OCI-M2 (cell line): ENCODE results near the gene CCDC154.

Experiments used
- DNase-seq: peaks from one replicate; lab custom pipeline; 2025; ENCODE audit not compliant: unreplicated experiment; lab: John Stamatoyannopoulos, UW

The CCDC154 gene

DNA sequence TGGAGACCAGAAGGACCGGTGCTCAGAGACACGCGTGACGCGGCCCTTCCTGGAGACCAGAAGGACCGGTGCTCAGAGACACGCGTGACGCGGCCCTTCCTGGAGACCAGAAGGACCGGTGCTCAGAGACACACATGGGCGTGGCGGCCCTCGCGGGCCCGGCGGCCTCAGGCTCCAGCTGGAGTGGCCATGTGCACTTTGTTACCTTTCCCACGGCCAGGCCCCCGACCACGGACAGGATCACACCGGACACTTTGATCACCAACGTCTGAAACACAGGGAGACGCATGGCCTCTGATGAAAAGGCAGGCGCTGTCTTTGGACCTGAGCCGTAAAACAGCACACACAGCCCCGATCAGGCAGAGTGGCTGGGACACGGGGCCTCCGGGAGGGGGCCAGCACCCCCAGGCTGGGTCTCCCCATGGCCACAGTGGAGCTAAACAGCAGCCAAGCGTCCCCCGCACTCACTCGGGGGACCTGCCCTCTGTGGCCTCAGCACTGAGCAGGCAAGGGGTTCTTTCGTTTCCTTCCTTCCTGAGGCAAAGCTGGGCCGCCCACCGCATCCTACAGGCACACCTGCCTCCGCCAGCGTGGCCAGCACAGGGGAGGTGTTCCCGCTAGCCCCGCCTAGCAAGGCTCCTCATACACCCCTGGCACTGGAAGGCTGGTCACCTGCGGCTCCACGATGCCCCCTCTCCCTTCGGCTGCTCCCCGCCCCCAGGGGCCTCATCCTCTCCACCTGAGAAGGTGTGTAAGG lies 13.3 kb upstream of the CCDC154 start:
- DNase-seq = no peak

DNA sequence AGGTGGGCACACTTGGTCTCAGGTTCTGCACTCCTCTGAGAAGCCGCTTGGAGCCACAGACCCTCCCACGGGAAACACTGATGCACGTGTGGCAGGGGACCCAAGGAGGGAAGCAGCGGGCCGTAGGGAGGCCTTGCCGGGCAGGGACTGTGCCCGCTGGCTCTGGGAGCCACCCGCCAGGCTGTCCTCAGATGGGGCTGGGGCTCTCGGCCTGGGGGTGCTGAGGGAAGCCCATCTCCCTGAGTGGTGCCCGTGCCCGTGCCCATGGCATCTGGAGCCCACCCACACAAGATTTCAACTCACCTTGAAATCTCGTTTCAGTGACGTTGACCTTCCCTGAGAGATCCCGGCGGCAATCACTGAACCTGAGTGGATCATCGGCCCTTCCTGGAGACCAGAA lies 12.6 kb upstream of the CCDC154 start:
- DNase-seq = no peak

DNA sequence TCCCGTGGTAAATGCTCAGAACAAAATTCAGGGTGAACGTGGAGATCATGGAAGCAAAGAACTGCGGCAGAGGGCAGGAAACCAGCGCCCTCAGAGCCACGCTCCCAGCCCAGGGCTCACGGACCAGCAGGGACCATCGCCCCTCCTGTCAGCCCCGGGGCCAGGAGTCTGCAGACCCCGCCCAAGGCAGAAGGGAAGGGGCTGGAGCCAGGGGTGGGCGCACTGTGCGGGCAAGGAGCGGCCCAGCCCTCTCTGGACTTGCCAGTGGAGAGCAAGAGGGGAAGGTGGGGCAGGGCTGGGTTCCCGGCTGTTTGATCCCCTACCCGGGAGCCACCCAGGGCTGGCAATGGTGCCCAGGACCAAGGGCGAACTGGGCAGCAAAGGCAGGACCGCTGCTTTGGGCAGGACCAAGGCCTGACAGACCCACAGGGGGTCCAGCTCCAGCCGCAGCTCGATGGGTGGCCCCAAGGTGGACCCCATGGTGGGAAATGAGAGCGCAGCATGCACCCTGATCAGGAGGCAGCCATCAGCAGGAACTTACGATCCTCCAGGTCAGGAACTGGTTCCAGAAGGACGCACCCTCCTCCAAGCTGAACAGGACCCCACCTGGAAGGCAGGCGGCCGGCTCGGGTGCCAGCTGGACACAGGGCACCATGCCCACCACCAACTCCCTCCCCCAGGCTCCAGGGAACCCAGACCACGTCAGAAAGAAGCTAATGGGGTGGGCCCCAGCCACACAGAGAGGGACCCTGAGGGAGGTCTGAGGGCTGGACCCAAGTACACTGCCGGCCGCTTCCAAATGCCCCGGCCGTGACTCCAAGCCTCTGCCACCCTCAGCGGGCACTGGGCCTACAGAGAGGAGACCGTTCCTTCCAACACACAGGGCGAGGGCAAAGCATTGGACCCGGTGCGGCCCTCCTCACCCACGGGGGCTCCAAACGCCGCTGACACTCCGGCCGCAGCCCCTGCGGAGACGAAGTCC lies 11.1 kb upstream of the CCDC154 start:
- no peak for DNase-seq

DNA sequence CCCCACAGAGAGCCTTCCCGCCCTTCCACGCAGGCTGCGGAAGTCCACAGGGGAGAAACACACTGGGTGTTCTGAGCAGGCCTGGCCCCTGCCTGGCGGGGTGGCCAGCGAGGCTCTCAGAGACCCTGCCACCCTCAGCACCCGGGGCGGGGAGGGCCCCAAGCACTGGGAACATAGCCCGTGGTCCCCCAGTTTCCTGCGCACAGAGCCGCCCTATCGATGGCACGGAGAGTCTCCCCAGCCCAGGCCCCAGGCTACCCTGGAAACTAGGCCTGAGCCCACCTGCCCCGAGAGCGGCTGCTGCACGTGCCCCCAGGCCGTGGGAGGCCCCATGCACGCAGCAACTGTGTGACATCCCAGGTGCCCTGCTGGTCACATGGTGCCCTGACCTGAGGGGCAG lies 10.2 kb upstream of the CCDC154 start:
- DNase-seq = no peak

DNA sequence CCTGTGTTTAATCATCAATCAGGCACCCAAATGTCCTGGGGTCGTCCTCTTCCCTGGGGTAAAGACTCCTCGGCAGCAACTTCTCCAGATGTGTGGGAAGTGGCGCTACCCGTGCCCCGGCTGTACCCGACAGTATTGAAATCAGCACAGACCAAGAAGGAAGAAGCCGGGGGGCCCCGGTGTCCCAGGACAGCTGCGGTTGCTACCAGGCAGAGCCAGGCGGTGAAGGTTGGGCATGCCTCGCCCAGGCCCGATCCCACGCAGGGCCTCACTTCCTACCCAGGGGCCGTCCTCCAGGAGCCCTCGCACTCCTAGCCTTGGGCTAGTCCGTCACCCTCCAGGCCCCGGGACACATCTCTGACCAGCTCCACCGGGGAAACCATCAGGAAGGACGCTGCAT lies 9.0 kb upstream of the CCDC154 start:
- no peak for DNase-seq

DNA sequence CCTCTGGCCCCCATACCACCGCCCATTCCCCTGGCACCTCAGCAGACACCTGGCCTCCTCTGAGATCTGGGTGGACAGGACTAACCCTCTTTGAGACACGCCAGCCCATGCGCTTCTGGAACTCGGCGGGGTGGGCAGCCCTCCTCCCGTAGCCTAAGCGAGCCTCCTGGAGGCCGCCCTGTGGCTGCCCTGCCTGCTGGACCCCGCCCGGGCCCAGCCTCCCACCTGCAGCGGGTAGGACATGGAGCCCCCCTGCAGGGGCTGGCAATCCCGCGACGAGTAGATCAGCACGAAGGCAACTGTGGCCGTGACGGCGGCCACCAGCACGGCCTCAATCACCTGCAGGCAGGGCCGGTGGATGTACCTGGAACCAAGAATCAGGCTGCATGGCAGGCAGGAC lies 8.2 kb upstream of the CCDC154 start:
- DNase-seq = no peak

DNA sequence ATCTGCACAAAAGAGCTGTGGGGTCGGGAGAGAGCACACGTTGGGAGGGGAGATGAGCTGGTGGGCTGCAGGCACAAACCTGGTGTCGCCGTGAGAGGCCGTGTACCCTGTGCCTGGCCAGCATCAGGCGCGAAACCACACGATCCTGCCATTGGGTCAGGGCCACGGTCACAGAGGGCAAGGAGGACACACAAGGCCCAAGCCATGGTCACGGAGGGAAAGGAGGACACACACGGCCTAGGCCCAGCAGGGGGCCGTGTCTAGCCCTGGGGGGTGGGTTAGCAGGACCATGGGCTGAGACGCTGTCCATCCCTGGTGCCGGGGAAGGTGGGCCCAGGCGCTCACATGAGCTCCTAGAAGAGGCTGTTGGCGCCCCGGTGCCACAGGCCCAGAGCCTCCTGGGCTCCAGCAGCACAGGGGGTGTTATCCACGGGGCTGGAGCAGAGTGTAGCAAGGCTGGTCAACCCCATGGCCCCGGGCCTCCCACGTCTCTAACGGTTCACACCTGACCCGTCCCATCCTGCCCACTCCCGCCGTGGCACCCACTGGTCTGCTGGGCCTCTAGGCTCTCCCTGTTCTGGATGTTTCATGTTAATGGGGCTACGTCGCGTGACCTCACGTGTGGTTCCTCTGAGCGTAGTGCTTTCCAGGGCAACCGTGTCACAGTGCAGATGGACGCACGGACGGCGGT lies 7.5 kb upstream of the CCDC154 start:
- no peak for DNase-seq

DNA sequence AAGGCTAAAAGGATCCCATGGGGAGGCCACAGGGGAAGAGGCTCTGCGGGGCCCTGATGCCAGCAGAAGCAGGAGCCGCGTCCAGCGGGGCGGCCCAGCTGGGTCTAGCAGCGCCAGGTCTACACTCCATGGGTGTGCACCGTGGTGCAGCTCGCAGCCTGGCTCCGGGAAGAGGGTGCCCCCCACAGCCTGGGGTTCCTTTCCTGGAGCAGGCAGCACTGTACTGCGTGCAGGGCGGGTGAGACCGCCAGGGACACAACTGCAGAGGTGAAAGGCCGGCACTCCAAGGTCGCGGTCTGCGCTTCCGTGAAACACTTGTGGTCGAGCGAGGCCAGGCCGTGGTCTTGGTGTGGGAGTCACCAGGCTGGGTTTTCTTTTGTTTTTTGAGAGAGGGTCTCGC lies 6.5 kb upstream of the CCDC154 start:
- no peak for DNase-seq

DNA sequence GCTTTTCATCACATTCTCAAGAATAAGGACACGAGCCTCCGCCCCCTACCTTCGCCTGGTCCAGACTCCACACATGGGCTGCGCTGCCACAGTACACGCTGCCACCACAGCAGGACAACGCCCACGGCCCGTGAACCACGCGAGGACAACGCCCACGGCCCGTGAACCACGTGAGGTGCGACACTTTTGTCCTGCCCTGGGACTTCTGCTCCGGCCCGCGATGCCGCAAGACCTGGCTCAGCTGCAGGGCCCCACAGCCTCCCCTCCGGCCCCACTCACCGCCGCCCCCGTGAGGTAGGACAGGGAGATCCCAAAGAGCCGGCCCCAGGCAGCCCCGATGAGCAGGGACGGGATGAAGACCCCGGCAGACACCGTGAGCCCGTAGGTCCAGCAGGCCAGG lies 5.9 kb upstream of the CCDC154 start:
- DNase-seq = no peak

DNA sequence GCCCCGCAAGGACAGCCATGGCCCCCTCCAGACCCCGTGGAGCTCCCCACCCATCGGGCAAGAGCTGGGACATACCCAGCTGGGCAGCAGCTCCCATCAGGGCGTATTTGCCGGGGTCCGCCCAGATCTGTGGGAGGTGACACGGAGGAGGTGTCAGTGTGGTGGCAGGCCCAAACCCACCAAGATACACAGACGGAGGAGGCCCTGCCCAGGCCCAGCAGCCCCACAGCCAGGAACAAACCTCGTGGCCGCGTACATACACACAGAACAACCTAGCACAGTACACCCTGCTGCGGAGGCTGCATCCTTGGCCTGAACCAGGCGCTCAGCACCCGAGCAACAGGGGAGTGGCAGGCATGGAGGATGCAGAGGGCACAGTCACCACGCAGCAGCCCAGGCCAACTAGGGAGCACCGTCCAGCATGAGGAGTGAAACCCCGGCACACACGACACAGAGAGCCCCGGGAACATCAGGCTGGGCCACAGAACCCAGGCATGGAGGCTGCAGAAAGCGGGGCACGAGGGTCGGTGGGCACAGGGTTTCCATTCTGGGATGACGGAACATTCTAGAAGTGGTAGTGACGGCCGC lies 4.9 kb upstream of the CCDC154 start:
- DNase-seq = no peak

DNA sequence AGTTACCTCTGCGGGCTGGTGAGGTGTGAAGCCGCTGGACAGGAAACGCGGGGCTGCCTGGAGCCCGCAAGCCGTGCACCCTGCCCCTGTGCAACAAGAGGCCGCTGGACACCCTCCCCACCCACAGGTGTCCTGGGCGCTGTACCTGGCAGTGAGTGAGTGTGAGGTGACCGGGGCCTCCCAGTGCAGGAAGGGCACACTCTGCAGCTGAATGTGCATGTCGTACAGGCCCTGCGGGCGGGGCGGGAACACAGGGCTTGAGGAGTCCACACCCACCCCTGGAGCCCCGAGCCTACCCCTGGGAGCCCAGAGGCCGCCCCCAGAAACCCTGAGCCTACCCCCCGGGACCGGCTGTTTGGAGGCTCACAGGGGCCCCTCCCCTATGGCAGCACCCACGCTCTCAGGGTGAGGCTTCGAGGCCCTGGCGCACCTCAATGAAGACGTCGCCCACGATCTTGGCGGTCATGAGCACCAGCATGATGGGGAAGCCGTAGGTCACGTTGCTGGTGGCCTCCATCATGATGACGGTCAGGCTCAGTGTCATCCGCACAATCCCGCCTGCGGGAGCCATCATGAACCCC lies 4.3 kb upstream of the CCDC154 start:
- no peak for DNase-seq

DNA sequence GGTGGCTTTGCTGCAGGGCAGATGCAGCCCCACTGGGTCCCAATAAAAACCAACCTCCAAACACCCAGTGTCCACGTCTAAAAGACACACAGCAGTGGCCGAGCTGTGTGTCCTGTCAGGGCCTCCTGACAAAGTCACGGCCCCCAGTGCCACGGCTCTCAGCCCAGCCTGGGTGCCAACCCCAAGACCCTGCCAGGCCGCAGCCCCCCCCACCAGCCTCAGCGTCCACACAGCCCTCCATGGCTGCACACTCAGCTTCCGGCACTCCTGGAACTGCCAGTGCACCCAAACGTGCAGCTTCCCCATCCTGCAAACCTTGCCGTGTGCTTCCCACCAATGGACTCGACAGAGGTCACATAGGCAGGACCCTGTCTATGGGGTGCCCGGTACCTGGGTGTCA lies 3.6 kb upstream of the CCDC154 start:
- DNase-seq = no peak

DNA sequence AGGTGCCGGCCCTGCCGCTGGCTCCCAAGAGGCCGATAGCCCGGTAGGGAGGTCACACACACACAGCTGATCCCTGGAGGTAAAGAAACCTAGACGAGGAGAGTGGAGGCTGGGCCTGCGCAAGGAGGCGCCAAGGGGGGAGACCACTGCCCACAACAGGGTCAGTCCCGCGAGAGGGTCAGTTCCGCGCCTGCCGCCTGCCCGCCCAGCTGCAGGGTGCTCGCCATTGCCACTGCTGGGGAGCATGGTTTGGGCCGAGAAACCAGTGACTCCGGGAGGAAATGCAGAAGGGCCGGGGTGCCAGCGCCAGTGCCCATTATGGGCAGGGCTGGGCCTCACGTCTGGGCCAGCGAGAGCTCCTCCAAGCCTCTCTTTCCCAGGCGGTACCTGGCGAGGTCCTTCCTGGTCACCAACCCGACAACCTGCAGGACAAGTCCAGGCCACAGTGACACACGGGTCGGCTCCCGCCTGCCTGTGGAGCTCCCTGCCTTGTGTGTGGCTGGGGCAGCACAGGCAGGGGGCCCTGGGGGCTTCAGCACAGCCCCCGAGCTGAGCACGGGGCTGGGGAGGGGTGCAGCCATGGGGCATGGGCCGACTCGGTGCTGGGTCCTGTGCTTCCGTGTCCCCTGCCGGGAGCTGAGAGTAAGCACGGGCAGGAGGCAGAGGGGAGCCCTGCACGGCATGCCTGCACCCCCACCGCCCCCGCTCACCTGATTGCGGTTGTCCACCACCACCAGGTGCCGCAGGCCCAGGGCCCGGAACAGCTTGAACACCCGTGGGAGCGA lies 2.1 kb upstream of the CCDC154 start:
- no peak for DNase-seq

DNA sequence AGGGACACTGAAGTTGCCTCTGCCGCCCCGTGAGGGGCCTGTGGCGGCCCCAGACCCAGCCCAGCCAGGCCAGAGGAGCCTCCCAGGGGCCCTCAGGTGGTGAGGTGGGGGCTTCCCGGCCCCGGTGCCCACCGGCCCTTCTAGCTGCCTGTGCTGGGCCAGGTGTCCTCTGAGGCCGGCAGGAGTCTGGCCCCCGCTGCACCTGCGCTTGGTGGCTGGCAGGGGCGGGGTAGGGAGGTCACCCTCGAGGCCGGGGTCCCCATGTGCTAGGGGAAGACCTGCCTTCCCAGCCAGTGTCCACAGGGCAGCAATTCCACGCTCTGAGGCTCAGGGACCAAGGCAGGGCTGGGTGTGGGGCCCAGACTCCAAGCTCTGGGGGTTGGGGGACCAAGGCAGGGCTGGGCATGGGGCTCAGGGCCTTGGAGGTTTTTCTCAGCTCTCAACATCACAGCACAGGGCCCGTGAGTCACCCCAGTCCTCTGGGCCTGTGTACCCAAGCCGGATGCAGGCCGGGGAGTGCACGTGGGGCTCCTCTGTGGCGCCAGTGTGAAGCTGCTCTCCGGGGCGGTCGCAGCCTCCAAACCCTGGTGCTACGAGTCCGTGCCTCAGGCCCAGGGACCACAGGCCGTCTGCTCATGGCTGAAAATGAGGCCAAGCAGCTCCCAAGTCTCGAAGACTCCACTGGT lies 1.3 kb upstream of the CCDC154 start:
- no peak for DNase-seq

DNA sequence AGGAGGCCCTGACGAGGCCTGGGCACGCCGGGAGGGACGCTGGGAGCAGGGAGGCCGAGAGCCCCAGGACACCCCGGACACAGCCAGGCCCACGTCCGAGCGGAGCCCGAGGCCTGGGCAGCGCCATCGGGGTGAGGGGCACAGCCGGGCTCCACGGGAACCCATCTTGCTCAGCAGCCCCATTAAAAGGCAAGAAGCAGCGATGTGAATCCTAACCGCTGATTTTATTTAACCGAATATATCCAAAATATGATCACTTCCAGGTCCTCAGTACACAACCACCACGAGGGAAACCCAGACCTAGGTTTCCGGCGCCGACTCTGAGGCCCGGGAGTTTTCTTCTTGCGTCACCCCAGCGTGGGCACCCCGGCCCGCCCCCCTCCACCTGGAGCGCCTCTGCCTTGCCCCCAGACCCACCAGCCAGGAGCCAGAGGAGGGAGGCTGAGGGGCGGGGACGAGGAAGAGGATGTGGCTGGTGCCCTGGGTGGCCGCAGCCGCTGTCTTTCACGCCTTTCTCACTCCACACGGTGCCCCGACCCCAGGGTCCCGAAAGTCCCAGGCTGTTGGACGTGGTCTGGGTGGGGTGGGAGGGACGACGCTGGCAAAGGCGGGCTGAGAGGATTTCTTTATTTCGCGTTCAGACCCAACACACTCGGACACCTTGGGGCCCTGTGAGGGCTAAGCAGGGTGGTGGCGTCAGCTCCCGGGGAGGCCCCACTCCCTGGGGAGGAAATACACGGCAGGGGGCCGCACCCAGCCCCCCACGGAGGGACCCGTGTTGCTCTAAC lies 568 bp upstream of the CCDC154 start:
- DNase-seq = no peak

DNA sequence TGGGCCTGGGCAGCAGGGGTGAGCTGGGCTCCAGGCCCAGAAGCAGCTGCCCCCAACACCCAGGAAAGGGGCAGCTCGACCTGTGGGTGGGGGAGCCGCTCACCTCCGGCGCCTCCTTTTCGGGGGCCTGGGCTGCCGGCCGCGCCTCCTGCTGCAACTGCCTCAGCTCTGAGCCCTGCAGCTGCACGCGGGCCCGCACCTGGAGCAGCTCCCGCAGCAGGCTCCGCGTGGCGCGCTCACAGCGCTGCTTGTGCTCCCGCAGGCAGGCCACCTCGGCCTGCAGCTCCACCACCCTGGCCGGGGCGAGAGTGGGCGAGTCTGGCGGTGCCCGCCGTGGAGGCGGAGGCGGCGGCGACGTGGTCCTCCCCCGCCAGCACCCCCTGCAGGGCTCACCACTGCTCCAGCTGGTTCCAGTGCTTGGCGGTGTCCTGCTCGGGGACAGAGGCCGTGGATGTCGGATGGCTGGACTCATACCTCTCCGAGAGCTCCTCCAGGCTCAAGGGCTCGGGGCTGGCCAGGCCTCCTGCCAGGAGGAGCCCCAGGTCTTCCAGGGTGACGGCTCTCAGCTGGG lies 868 bp downstream of the CCDC154 start:
- no peak for DNase-seq

DNA sequence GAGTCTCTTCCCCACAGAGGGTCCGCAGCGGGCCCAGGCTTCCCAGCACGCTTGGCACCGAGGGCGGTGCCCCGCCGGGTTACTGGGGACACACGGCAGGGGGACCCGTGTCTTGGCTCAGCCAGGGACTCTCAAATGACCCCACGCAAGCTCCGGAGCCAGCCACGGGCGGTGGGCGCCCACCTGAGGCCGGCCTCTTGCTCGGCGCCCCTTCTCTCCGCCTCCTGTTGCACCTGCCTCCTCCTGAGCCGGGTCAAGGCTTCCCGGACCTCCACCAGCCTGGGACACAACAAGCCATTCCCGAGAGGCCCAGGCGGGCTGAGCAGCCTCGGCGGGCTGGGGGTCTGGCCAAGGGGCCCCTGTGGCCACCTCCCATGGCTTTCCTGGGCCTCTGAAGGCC lies 1.7 kb downstream of the CCDC154 start:
- no peak for DNase-seq

DNA sequence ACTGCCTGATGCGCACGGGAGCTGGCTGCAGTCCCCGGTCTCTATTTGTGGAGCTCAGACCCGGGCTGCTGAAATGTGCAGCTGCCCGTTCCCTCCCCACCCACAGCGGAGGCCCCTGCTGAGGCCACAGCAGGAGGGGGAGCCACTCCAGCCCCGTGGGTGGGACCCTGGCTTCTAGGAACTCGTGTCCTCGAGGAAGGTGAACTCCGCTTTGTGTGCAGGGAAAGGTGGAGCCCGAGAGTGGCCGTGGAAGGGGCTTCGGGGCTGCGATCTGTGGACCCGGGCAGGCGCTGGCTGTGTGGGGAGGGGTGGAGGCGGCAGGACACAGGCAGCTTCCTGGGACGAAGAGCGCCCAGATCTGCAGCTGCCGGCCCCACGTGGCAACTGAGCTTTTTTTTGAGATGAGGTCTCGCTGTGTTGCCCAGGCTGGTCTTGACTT lies 2.9 kb downstream of the CCDC154 start:
- DNase-seq = no peak
